Activated T-cell treated with anti-CD3 and anti-CD28 coated beads, Interleukin-2, amount 50 U/mL, for 72 hours (primary cell): Measurements from ENCODE around the gene TAS2R39. TPM values are rescaled to one million over a fixed set of nuclear protein-coding genes. Genes with fewer than 3 reads are reported as not detected.
"Not testable (repeated sequence)": the region's sequence is repeated elsewhere in the genome, so short reads cannot be mapped to it uniquely, and the experiment has no call there.

Experiments
- ATAC-seq, 2 donors: fragments of 150-1000 bp; cut with Tn5 transposase; replicated peaks in 1 of 2; 2 replicates each; pipeline ENCODE4 v1.10.0; 2021; ENCODE audit warnings: moderate library complexity in 2 of 2, mild to moderate bottlenecking in 1 of 2
- DNase-seq, 2 donors: peaks; one replicate each; pipeline ENCODE4 v3.0.0; 2021 to 2022; ENCODE audit warnings: mixed read lengths in 1 of 2
- H3K27ac Mint-ChIP-seq: one replicate; pipeline ENCODE4 v1.8.0; 2022; ENCODE audit warnings: mild to moderate bottlenecking, moderate library complexity, mixed read lengths
- H3K27me3 Mint-ChIP-seq: one replicate; pipeline ENCODE4 v1.8.0; 2022; ENCODE audit warnings: low read depth, mixed read lengths
- H3K36me3 Mint-ChIP-seq, 2 donors: one replicate each; pipeline ENCODE4 v1.8.0; 2022; ENCODE audit warnings: mixed read lengths in 2 of 2, mild to moderate bottlenecking in 1 of 2; ENCODE audit not compliant: insufficient read depth in 2 of 2
- H3K4me1 Mint-ChIP-seq: one replicate; pipeline ENCODE4 v1.8.0; 2022; ENCODE audit warnings: low read depth, mixed read lengths
- H3K4me3 Mint-ChIP-seq, 2 donors: one replicate each; pipeline ENCODE4 v1.8.0; 2022; ENCODE audit warnings: mild to moderate bottlenecking in 2 of 2, mixed read lengths in 2 of 2, moderate library complexity in 2 of 2
- H3K9me3 Mint-ChIP-seq, 2 donors: one replicate each; pipeline ENCODE4 v1.8.0; 2022; ENCODE audit warnings: mixed read lengths in 2 of 2
- total RNA-seq, 2 donors: library from RNA; stranded (reverse); gene quantifications; one replicate each; pipeline ENCODE4 v1.2.3, GENCODE V29; 2022

TAS2R39 gene
- total RNA-seq, result not detected

- H3K4me3 Mint-ChIP-seq, result no peak within 1 kb of the TSS
These were observed at the start of gene TAS2R39 for GRCh38 chr7:143183024-143183423. TAS2R39 (plus strand) TSS chr7:143183419; CDS start chr7:143183419, 0 bp downstream.

GRCh38 chr7:143147070-143147469 lies 36.1 kb upstream of the TAS2R39 start:
- DNase-seq (no peak), ATAC-seq (no peak)
- Mint-ChIP-seq H3K27ac (no peak overlapping the region), H3K9me3 (peaks cover 6 to 10% of the 10 kb centered on the region in 2 donors), H3K36me3 (peaks cover 3 to 4% of the 10 kb centered on the region in 2 donors), H3K4me1 (no peaks in the 10 kb centered on the region), H3K27me3 (peaks cover 7% of the 10 kb centered on the region), H3K4me3 (no peak overlapping the region)

More at GRCh38 chr7:143183024-143183423, at the start of gene TAS2R39:
- DNase-seq (no peak), ATAC-seq (no peak)
- H3K27me3 Mint-ChIP-seq, result peaks cover 12% of the 10 kb centered on the region
- no peak within 1 kb of the TSS for H3K27ac Mint-ChIP-seq
- peaks cover 1 to 4% of the 10 kb centered on the region in 2 donors for H3K36me3 Mint-ChIP-seq
- peaks cover 2 to 3% of the 10 kb centered on the region in 2 donors for H3K9me3 Mint-ChIP-seq
- H3K4me1 Mint-ChIP-seq, result no peaks in the 10 kb centered on the region

- no peak overlapping the region for H3K4me3 Mint-ChIP-seq
- H3K36me3 Mint-ChIP-seq, result peaks cover 3 to 4% of the 10 kb centered on the region in 2 donors
- no peaks in the 10 kb centered on the region for H3K4me1 Mint-ChIP-seq
- peaks cover 7% of the 10 kb centered on the region for H3K27me3 Mint-ChIP-seq
- DNase-seq, result no peak
- H3K27ac Mint-ChIP-seq, result no peak overlapping the region
- H3K9me3 Mint-ChIP-seq, result peaks cover 6 to 10% of the 10 kb centered on the region in 2 donors
- no peak for ATAC-seq
These were observed 35.2 kb upstream of the TAS2R39 start for GRCh38 chr7:143148050-143148449.

- Mint-ChIP-seq H3K36me3 (peaks cover 3 to 4% of the 10 kb centered on the region in 2 donors), H3K9me3 (peaks cover 6 to 10% of the 10 kb centered on the region in 2 donors), H3K4me3 (no peak overlapping the region), H3K27ac (no peak overlapping the region), H3K4me1 (no peaks in the 10 kb centered on the region), H3K27me3 (peaks cover 7% of the 10 kb centered on the region)
- DNase-seq (no peak), ATAC-seq (no peak)
These were observed 34.6 kb upstream of the TAS2R39 start for GRCh38 chr7:143148651-143149050.

GRCh38 chr7:143150696-143151095 lies 32.5 kb upstream of the TAS2R39 start:
- not testable (repeated sequence) for DNase-seq, H3K4me1 Mint-ChIP-seq, H3K36me3 Mint-ChIP-seq, H3K4me3 Mint-ChIP-seq, H3K9me3 Mint-ChIP-seq, H3K27me3 Mint-ChIP-seq, ATAC-seq, H3K27ac Mint-ChIP-seq

DNA sequence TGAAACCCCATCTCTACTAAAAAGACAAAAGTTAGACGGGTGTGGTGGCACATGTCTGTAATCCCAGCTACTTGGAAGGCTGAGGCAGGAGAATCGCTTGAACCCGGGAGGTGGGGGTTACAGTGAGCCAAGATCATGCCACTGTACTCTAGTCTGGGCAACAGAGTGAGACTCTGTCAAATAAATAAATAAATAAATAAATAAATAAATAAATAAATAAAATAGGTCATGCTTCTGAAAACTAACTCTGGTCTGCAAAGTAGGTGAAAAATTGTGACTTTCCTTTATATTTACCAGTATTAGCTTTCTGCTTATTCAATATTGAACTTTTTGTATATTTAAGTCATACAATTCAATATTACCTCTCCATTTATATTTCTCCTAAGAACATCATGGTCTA lies 24.6 kb upstream of the TAS2R39 start:
- H3K27me3 Mint-ChIP-seq, H3K9me3 Mint-ChIP-seq, ATAC-seq, H3K4me1 Mint-ChIP-seq, DNase-seq, H3K36me3 Mint-ChIP-seq, H3K27ac Mint-ChIP-seq, H3K4me3 Mint-ChIP-seq: not testable (repeated sequence)

GRCh38 chr7:143171697-143172096 lies 11.5 kb upstream of the TAS2R39 start:
- Mint-ChIP-seq H3K27ac (no peak overlapping the region), H3K9me3 (peaks cover 0 to 4% of the 10 kb centered on the region in 2 donors), H3K27me3 (peaks cover 21% of the 10 kb centered on the region), H3K4me3 (no peak overlapping the region), H3K36me3 (peaks cover 2 to 3% of the 10 kb centered on the region in 2 donors), H3K4me1 (no peaks in the 10 kb centered on the region)
- DNase-seq (no peak), ATAC-seq (no peak)

DNA sequence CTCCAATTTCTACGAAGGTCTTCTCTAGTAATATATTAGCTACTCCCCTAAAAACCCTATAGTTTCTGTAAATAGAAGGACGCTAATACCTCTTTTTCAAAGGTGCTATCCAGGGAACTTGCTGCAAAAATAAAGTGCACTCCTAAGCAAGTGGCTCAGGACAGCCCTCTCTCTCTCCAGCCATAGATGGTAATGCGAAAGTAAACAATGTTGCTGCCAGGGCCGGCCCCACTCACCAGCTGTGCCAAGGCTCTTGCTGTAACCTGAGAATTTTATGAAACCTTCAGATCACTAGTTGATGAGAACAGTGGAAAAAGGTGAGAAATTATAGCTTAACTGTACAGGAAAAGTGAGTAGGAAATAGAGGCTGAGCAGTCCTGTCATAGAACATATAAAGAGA lies 10.9 kb upstream of the TAS2R39 start:
- Mint-ChIP-seq H3K27ac (no peak overlapping the region), H3K9me3 (peaks cover 0 to 3% of the 10 kb centered on the region in 2 donors), H3K4me1 (no peaks in the 10 kb centered on the region), H3K36me3 (peaks cover under 1 to 3% of the 10 kb centered on the region in 2 donors), H3K4me3 (no peak overlapping the region), H3K27me3 (peaks cover 21% of the 10 kb centered on the region)
- ATAC-seq, result no peak
- DNase-seq, result no peak

DNA sequence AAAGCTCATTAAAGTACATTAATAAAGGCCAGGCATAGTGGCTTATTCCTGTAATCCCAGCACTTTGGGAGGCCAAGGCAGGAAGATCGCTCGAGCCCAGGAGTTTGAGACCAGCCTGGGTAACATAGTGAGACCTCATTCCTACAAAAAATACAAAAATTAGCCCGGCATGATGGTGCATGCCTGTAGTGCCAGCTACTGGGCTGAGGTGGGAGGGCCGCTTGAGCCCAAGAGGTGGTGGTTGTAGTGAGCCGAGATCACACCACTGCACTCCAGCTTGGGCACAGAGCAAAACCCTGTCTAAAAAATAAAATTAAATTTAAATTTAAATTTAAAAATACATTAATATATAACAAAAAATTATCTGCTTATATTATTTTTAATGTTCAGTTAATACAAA lies 7.1 kb upstream of the TAS2R39 start:
- H3K4me3 Mint-ChIP-seq, result no peak overlapping the region
- no peak overlapping the region for H3K27ac Mint-ChIP-seq
- peaks cover 4% of the 10 kb centered on the region in 2 donors for H3K9me3 Mint-ChIP-seq

DNA sequence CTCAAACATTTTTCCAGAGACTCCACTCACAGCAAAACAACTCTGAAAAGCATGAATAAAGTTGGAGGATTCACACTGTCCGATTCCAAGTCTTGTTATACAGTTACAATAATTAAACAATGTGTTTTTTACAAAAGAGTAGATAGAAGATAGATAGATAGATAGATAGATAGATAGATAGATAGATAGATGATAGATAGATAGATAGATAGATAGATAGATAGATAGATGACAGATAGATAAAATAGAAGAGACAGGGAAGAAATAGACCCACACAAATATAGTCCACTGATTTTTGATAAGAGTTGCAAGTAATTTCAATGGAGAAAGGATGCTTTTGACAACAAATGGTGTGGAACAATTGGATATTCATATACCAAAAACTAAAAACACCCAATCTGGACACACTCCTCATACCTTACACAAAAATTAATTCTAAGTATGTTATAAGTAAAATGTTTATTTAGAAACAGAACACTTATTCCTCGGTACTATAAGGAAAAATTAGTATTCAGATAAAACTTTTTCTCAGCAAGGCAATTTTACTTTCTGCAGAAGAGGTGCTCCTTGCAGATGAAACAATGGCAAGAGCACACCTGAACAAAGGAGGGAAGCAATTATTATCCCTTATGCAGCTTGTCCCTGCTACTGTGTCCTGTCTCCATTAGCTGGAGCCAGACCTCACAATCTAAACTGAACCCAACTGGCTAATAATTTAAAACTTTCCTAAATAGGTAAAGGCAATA lies 5.7 kb upstream of the TAS2R39 start:
- Mint-ChIP-seq H3K9me3 (peaks cover 4 to 6% of the 10 kb centered on the region in 2 donors), H3K36me3 (peaks cover 4% of the 10 kb centered on the region in 2 donors), H3K27me3 (peaks cover 13% of the 10 kb centered on the region), H3K4me1 (no peaks in the 10 kb centered on the region), H3K27ac (no peak overlapping the region), H3K4me3 (no peak overlapping the region)
- ATAC-seq (no peak), DNase-seq (no peak)

More for the DNA sequence above, 7.1 kb upstream of the TAS2R39 start:
- Mint-ChIP-seq H3K27me3 (peaks cover 13% of the 10 kb centered on the region), H3K4me1 (no peaks in the 10 kb centered on the region), H3K36me3 (peaks cover 4% of the 10 kb centered on the region in 2 donors)
- ATAC-seq (no peak), DNase-seq (no peak)

GRCh38 chr7:143180771-143181170 lies 2.4 kb upstream of the TAS2R39 start:
- peaks cover 12% of the 10 kb centered on the region for H3K27me3 Mint-ChIP-seq
- H3K9me3 Mint-ChIP-seq, H3K4me1 Mint-ChIP-seq, DNase-seq, H3K36me3 Mint-ChIP-seq, H3K27ac Mint-ChIP-seq, ATAC-seq, H3K4me3 Mint-ChIP-seq: not testable (repeated sequence)

DNA sequence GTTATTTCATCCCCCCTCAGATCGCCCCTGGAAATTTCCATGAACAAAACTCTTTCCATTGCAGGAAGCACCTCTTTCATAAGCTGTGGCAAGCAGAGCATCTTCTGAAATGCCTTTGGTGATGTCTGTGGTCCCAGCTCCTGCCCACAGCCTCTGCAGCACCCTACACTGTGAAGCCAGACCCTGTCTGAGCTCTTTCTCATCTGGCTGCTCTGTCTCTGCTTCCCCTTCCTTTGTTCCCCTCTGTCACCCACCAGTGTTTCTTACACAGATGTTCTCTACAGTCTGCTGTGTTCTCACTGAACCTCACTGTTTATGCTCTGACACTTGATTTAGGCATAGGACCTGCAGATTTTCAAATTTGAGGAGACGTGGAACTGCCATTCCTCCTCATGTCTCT lies 1.9 kb upstream of the TAS2R39 start:
- DNase-seq (no peak), ATAC-seq (no peak)
- no peak overlapping the region for H3K4me3 Mint-ChIP-seq
- H3K9me3 Mint-ChIP-seq, result peaks cover 4 to 6% of the 10 kb centered on the region in 2 donors
- no peaks in the 10 kb centered on the region for H3K4me1 Mint-ChIP-seq
- H3K27ac Mint-ChIP-seq, result no peak overlapping the region
- peaks cover 4% of the 10 kb centered on the region in 2 donors for H3K36me3 Mint-ChIP-seq
- H3K27me3 Mint-ChIP-seq, result peaks cover 12% of the 10 kb centered on the region

DNA sequence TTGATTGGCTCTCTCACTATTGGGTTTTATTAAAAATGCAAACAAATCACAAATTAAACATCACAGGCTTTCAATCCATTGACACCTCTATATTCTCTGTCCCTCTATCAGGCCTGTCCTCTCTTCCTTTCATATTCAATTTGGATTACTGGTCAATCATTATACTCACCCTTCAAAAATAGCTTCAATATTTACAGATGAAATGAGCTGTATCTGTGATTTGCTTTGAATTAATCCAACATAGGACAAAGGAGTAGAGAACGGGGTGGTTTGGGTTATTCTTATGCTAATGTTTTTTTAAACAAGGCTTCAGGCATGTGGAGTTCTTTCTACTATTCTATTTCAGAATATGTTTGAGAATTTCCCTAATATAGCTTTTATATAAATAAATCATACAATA lies 2.3 kb downstream of the TAS2R39 start:
- peaks cover 0 to 2% of the 10 kb centered on the region in 2 donors for H3K9me3 Mint-ChIP-seq
- no peak overlapping the region for H3K27ac Mint-ChIP-seq
- no peak for ATAC-seq
- H3K36me3 Mint-ChIP-seq, result no peaks in the 10 kb centered on the region
- no peak for DNase-seq
- H3K4me3 Mint-ChIP-seq, result no peak overlapping the region
- H3K4me1 Mint-ChIP-seq, result no peaks in the 10 kb centered on the region
- peaks cover 12% of the 10 kb centered on the region for H3K27me3 Mint-ChIP-seq

GRCh38 chr7:143188994-143189393 lies 5.8 kb downstream of the TAS2R39 start:
- H3K27ac Mint-ChIP-seq, result no peak overlapping the region
- no peaks in the 10 kb centered on the region for H3K36me3 Mint-ChIP-seq
- peaks cover 9% of the 10 kb centered on the region for H3K27me3 Mint-ChIP-seq
- H3K9me3 Mint-ChIP-seq, result no peaks in the 10 kb centered on the region
- H3K4me1 Mint-ChIP-seq, result no peaks in the 10 kb centered on the region
- no peak for DNase-seq
- H3K4me3 Mint-ChIP-seq, result no peak overlapping the region
- ATAC-seq, result no peak
